GM23338 (cell line): ENCODE results near the gene PPM1E.

Experiments
- CREB1 ChIP-seq: fragments of 250-450 bp; sonication (Bioruptor Pico); IDR thresholded peaks from 2 replicates; pipeline ENCODE4 v1.5.0; 2020; ENCODE audit warnings: low read depth, mild to moderate bottlenecking, moderate library complexity
- CTCF ChIP-seq, 2 experiments: fragments of 200-600 bp in 1 of 2; sonication (generic) in 1 of 2; conservative IDR thresholded peaks; 2 replicates each; pipeline versions ENCODE4 v1.5.1 to v1.6.1; 2016 to 2017; ENCODE audit warnings: antibody characterized with exemption in 2 of 2, low read depth in 2 of 2, mild to moderate bottlenecking in 2 of 2, moderate library complexity in 1 of 2
- ETS1 ChIP-seq: IDR thresholded peaks from 2 replicates; pipeline ENCODE4 v1.6.1; 2016; ENCODE audit warnings: antibody characterized with exemption
- EZH2 ChIP-seq: fragments of 200-600 bp; sonication (generic); IDR thresholded peaks from one replicate; pipeline ENCODE4 v1.8.0; 2017; ENCODE audit warnings: antibody characterized with exemption, mild to moderate bottlenecking, low read depth; ENCODE audit not compliant: unreplicated experiment
- EZH2phosphoT487 ChIP-seq: fragments of 200-600 bp; sonication (generic); IDR thresholded peaks from one replicate; pipeline ENCODE4 v1.8.1; 2018; ENCODE audit warnings: antibody characterized with exemption; ENCODE audit not compliant: unreplicated experiment
- JUNB ChIP-seq: IDR thresholded peaks from one replicate; pipeline ENCODE4 v1.6.1; 2016; ENCODE audit warnings: antibody characterized with exemption; ENCODE audit not compliant: unreplicated experiment
- NANOG ChIP-seq: IDR thresholded peaks from 2 replicates; pipeline ENCODE4 v1.6.1; 2016; ENCODE audit warnings: antibody characterized with exemption, borderline replicate concordance
- POLR2AphosphoS5 ChIP-seq: IDR thresholded peaks from 2 replicates; pipeline ENCODE4 v1.6.1; 2016; ENCODE audit warnings: antibody characterized with exemption, low read depth
- REST ChIP-seq: IDR thresholded peaks from one replicate; pipeline ENCODE4 v1.6.1; 2018; ENCODE audit warnings: antibody characterized with exemption; ENCODE audit not compliant: unreplicated experiment
- ZNF114 ChIP-seq: fragments of 250-450 bp; sonication (Bioruptor Pico); IDR thresholded peaks from 2 replicates; pipeline ENCODE4 v1.5.0; 2020; ENCODE audit warnings: mild to moderate bottlenecking, moderate library complexity
- ZNF331 ChIP-seq: fragments of 250-450 bp; sonication (Bioruptor Pico); IDR thresholded peaks from 2 replicates; pipeline ENCODE4 v1.5.0; 2020; ENCODE audit warnings: low read depth, mild to moderate bottlenecking, moderate library complexity
- ZNF462 ChIP-seq: fragments of 250-450 bp; sonication (Bioruptor Pico); IDR thresholded peaks from 2 replicates; pipeline ENCODE4 v1.5.0; 2020; ENCODE audit warnings: mild to moderate bottlenecking, moderate library complexity

- TF ChIP-seq EZH2phosphoT487 (no peak), ZNF114 (no peak), CTCF (conservative IDR thresholded peaks at IDR 0.05; ENCODE audit: low read depth in 2 of 2) (no peak), ETS1 (no peak), POLR2AphosphoS5 (no peak), EZH2 (no peak), CREB1 (CRISPR knock-in tag) (no peak), JUNB (no peak), REST (no peak), NANOG (no peak), ZNF331 (no peak), ZNF462 (CRISPR knock-in tag) (no peak)
These were observed 163.2 kb downstream of the PPM1E start for GRCh38 chr17:58918884-58919283.
